GM12872 (cell line): ENCODE results near the gene FAM149B1.

Experiments
- CTCF ChIP-seq: IDR thresholded peaks from 3 replicates; pipeline ENCODE4 v1.5.1; 2011; ENCODE audit warnings: low read depth, mild to moderate bottlenecking, low read length, moderate library complexity; ENCODE audit not compliant: insufficient read depth

Gene FAM149B1

GRCh38 chr10:73136627-73137026 lies 31.3 kb upstream of the FAM149B1 start:
- no peak for TF ChIP-seq CTCF

GRCh38 chr10:73139251-73139650 lies 28.7 kb upstream of the FAM149B1 start:
- TF ChIP-seq CTCF = no peak

DNA sequence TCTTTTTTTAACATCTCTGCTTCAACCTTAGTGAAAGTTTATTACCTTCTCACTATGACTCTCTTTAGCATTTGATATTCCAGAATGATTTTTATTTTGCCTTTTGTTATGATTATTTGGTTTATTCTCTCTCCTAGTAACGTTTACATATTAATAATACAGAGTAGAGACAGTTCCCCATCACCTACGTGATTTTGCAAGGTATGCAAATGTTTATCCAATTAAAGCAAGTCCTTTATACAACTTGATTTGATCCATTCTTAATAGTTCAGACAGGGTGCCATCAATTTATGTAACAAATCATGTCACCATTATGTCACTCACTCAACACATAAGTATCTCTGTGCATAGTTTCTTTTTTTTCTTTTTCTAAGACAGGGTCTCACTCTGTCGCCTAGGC lies 26.3 kb upstream of the FAM149B1 start:
- TF ChIP-seq CTCF = no peak

- TF ChIP-seq CTCF = no peak
Measured at GRCh38 chr10:73152009-73152408, 15.9 kb upstream of the FAM149B1 start.

- TF ChIP-seq CTCF = no peak
Measured at GRCh38 chr10:73156054-73156453, 11.9 kb upstream of the FAM149B1 start.

- peak; percentile 69 for TF ChIP-seq CTCF
Measured at GRCh38 chr10:73159038-73159648, 8.8 kb upstream of the FAM149B1 start.

GRCh38 chr10:73161079-73161478 lies 6.8 kb upstream of the FAM149B1 start:
- no peak for TF ChIP-seq CTCF
